ENCODE data around the gene THAP7.

Gene THAP7

GRCh38 chr22:21026783-21027692 lies 25.1 kb upstream of the THAP7 start:
- DNase-seq (ENCODE audit: low spot score) (no peak), ATAC-seq (ENCODE audit: low read depth) (peak; percentile 67)
- H3K27ac ChIP-seq (ENCODE audit: poor library complexity, severe bottlenecking): peak overlapping the region; percentile 59

GRCh38 chr22:21025763-21026755 lies 24.1 kb upstream of the THAP7 start:
- ATAC-seq (ENCODE audit: low read depth): peak; percentile 57
- Histone ChIP-seq H3K9me3 (ENCODE audit: severe bottlenecking) (no peaks in the 10 kb centered on the region), H3K4me1 (ENCODE audit: insufficient read depth, poor library complexity, severe bottlenecking) (peaks cover 30% of the 10 kb centered on the region), H3K27ac (ENCODE audit: poor library complexity, severe bottlenecking) (peak overlapping the region; percentile 59), H3K36me3 (ENCODE audit: low read depth) (no peaks in the 10 kb centered on the region), H3K27me3 (ENCODE audit: insufficient read depth, poor library complexity, severe bottlenecking) (no peaks in the 10 kb centered on the region), H3K4me3 (ENCODE audit: severe bottlenecking) (no peak overlapping the region)
- TF ChIP-seq CTCF (IDR thresholded peaks at IDR 0.05; ENCODE audit: poor library complexity, severe bottlenecking): no peak
- DNase-seq (ENCODE audit: low spot score): peak; percentile 62

More at GRCh38 chr22:21026783-21027692, 25.1 kb upstream of the THAP7 start:
- Histone ChIP-seq H3K36me3 (ENCODE audit: low read depth) (no peaks in the 10 kb centered on the region), H3K4me3 (ENCODE audit: severe bottlenecking) (no peak overlapping the region), H3K27me3 (ENCODE audit: insufficient read depth, poor library complexity, severe bottlenecking) (no peaks in the 10 kb centered on the region), H3K9me3 (ENCODE audit: severe bottlenecking) (no peaks in the 10 kb centered on the region), H3K4me1 (ENCODE audit: insufficient read depth, poor library complexity, severe bottlenecking) (peaks cover 30% of the 10 kb centered on the region)
- TF ChIP-seq CTCF (IDR thresholded peaks at IDR 0.05; ENCODE audit: poor library complexity, severe bottlenecking): no peak

- Histone ChIP-seq H3K27ac (ENCODE audit: poor library complexity, severe bottlenecking) (peak overlapping the region; percentile 59), H3K4me3 (ENCODE audit: severe bottlenecking) (no peak overlapping the region), H3K27me3 (ENCODE audit: insufficient read depth, poor library complexity, severe bottlenecking) (no peaks in the 10 kb centered on the region), H3K36me3 (ENCODE audit: low read depth) (no peaks in the 10 kb centered on the region), H3K9me3 (ENCODE audit: severe bottlenecking) (no peaks in the 10 kb centered on the region), H3K4me1 (ENCODE audit: insufficient read depth, poor library complexity, severe bottlenecking) (peaks cover 30% of the 10 kb centered on the region)
- peak; percentile 51 for DNase-seq (ENCODE audit: low spot score)
- TF ChIP-seq CTCF (IDR thresholded peaks at IDR 0.05; ENCODE audit: poor library complexity, severe bottlenecking): no peak
- ATAC-seq (ENCODE audit: low read depth): peak; percentile 18; the same call in 1 of the 3 replicates
Measured at GRCh38 chr22:21025266-21025665, 23.3 kb upstream of the THAP7 start.

GRCh38 chr22:21022955-21023614 lies 21.2 kb upstream of the THAP7 start:
- no peak for TF ChIP-seq CTCF (IDR thresholded peaks at IDR 0.05; ENCODE audit: poor library complexity, severe bottlenecking)
- DNase-seq (ENCODE audit: low spot score): no peak
- no peak for ATAC-seq (ENCODE audit: low read depth)
- Histone ChIP-seq H3K27me3 (ENCODE audit: insufficient read depth, poor library complexity, severe bottlenecking) (no peaks in the 10 kb centered on the region), H3K4me3 (ENCODE audit: severe bottlenecking) (no peak overlapping the region), H3K9me3 (ENCODE audit: severe bottlenecking) (no peaks in the 10 kb centered on the region), H3K36me3 (ENCODE audit: low read depth) (no peaks in the 10 kb centered on the region), H3K4me1 (ENCODE audit: insufficient read depth, poor library complexity, severe bottlenecking) (peaks cover 30% of the 10 kb centered on the region), H3K27ac (ENCODE audit: poor library complexity, severe bottlenecking) (no peak overlapping the region)

Data from RWPE2 (cell line).